GM12892 (cell line): ENCODE data around the gene FLCN.
"Not testable (repeated sequence)": the region's sequence is repeated elsewhere in the genome, so short reads cannot be mapped to it uniquely, and the experiment has no call there.

ENCODE experiments used
- POLR2A ChIP-seq: IDR thresholded peaks from 2 replicates; pipeline ENCODE4 v1.6.1; 2011; ENCODE audit warnings: low read depth, low read length, control low read depth
- POLR2AphosphoS5 ChIP-seq: IDR thresholded peaks from 2 replicates; pipeline ENCODE4 v1.6.1; 2011; ENCODE audit warnings: low read depth, low read length, control low read depth
- TAF1 ChIP-seq: IDR thresholded peaks from 2 replicates; pipeline ENCODE4 v1.6.1; 2011; ENCODE audit warnings: low read depth, mild to moderate bottlenecking, control low read depth, low read length, borderline replicate concordance

GRCh38 chr17:17195466-17195865, 41.5 kb downstream of the FLCN start:
- TF ChIP-seq POLR2A, TAF1, POLR2AphosphoS5: not testable (repeated sequence)
